Duodenal mucosa (tissue), 2 donors: ENCODE measurements around the gene LTF.
"Not testable (repeated sequence)": the region's sequence is repeated elsewhere in the genome, so short reads cannot be mapped to it uniquely, and the experiment has no call there.

Experiments
- H3K27ac ChIP-seq: one replicate; pipeline ENCODE4 v1.7.0; 2013; ENCODE audit warnings: low read depth, low read length
- H3K27me3 ChIP-seq, 2 donors: one replicate each; pipeline ENCODE4 v1.7.0; 2013; ENCODE audit warnings: low read length in 2 of 2, control low read depth in 1 of 2; ENCODE audit not compliant: insufficient read depth in 2 of 2, control insufficient read depth in 1 of 2
- H3K36me3 ChIP-seq, 2 donors: one replicate each; pipeline ENCODE4 v1.7.0; 2013; ENCODE audit warnings: low read length in 2 of 2, control low read depth in 1 of 2; ENCODE audit not compliant: insufficient read depth in 2 of 2, control insufficient read depth in 1 of 2
- H3K4me1 ChIP-seq, 2 donors: one replicate each; pipeline ENCODE4 v1.7.0; 2013; ENCODE audit warnings: low read length in 2 of 2, control low read depth in 1 of 2; ENCODE audit not compliant: insufficient read depth in 2 of 2, control insufficient read depth in 1 of 2
- H3K4me3 ChIP-seq, 2 donors: one replicate each; pipeline ENCODE4 v1.7.0; 2013; ENCODE audit warnings: low read length in 2 of 2, low read depth in 1 of 2
- H3K9ac ChIP-seq, 2 donors: one replicate each; pipeline ENCODE4 v1.7.0; 2013; ENCODE audit warnings: low read length in 2 of 2, low read depth in 1 of 2
- H3K9me3 ChIP-seq, 2 donors: one replicate each; pipeline ENCODE4 v1.7.0; 2013; ENCODE audit warnings: low read length in 2 of 2, control low read depth in 1 of 2; ENCODE audit not compliant: control insufficient read depth in 1 of 2

Gene LTF

GRCh38 chr3:46427916-46428833 is 36.5 kb downstream of the LTF start:
- H3K9ac ChIP-seq: no peak overlapping the region
- no peaks in the 10 kb centered on the region for H3K27me3 ChIP-seq
- no peaks in the 10 kb centered on the region for H3K9me3 ChIP-seq
- no peaks in the 10 kb centered on the region for H3K36me3 ChIP-seq
- H3K4me3 ChIP-seq: no peak overlapping the region
- peaks cover 4% of the 10 kb centered on the region in 2 donors for H3K4me1 ChIP-seq
- H3K27ac ChIP-seq: no peak overlapping the region

- H3K4me3 ChIP-seq, H3K27me3 ChIP-seq, H3K36me3 ChIP-seq, H3K9me3 ChIP-seq, H3K4me1 ChIP-seq, H3K27ac ChIP-seq, H3K9ac ChIP-seq: not testable (repeated sequence)
Measured at GRCh38 chr3:46427404-46427803, 37.3 kb downstream of the LTF start.

- not testable (repeated sequence) for H3K9ac ChIP-seq, H3K36me3 ChIP-seq, H3K27ac ChIP-seq, H3K4me1 ChIP-seq, H3K9me3 ChIP-seq, H3K27me3 ChIP-seq, H3K4me3 ChIP-seq
Measured at GRCh38 chr3:46426476-46426875, 38.2 kb downstream of the LTF start.

GRCh38 chr3:46423588-46423987 is 41.1 kb downstream of the LTF start:
- peaks cover under 1 to 2% of the 10 kb centered on the region in 2 donors for H3K4me1 ChIP-seq
- H3K9ac ChIP-seq: no peak overlapping the region
- no peak overlapping the region for H3K27ac ChIP-seq
- no peaks in the 10 kb centered on the region for H3K9me3 ChIP-seq
- H3K4me3 ChIP-seq: no peak overlapping the region
- H3K36me3 ChIP-seq: no peaks in the 10 kb centered on the region
- H3K27me3 ChIP-seq: no peaks in the 10 kb centered on the region

GRCh38 chr3:46422617-46423016 is 42.1 kb downstream of the LTF start:
- no peak overlapping the region for H3K9ac ChIP-seq

GRCh38 chr3:46420931-46421330 is 43.8 kb downstream of the LTF start:
- peaks cover 9 to 10% of the 10 kb centered on the region in 2 donors for H3K4me1 ChIP-seq
- H3K36me3 ChIP-seq: no peaks in the 10 kb centered on the region

More at GRCh38 chr3:46422617-46423016, 42.1 kb downstream of the LTF start:
- no peaks in the 10 kb centered on the region for H3K36me3 ChIP-seq
- H3K4me3 ChIP-seq: no peak overlapping the region
- H3K27me3 ChIP-seq: no peaks in the 10 kb centered on the region
- no peaks in the 10 kb centered on the region for H3K4me1 ChIP-seq
- H3K27ac ChIP-seq: no peak overlapping the region
- H3K9me3 ChIP-seq: no peaks in the 10 kb centered on the region

GRCh38 chr3:46419816-46420215 is 44.9 kb downstream of the LTF start:
- Histone ChIP-seq H3K9me3 (no peaks in the 10 kb centered on the region), H3K27me3 (no peaks in the 10 kb centered on the region), H3K27ac (no peak overlapping the region), H3K4me1 (peaks cover 11 to 12% of the 10 kb centered on the region in 2 donors), H3K9ac (no peak overlapping the region), H3K4me3 (no peak overlapping the region), H3K36me3 (no peaks in the 10 kb centered on the region)

More at GRCh38 chr3:46420931-46421330, 43.8 kb downstream of the LTF start:
- H3K9me3 ChIP-seq: no peaks in the 10 kb centered on the region
- no peaks in the 10 kb centered on the region for H3K27me3 ChIP-seq
- H3K4me3 ChIP-seq: no peak overlapping the region
- no peak overlapping the region for H3K27ac ChIP-seq
- no peak overlapping the region for H3K9ac ChIP-seq

- Histone ChIP-seq H3K36me3 (no peaks in the 10 kb centered on the region), H3K4me1 (peaks cover 11 to 12% of the 10 kb centered on the region in 2 donors), H3K9ac (no peak overlapping the region), H3K9me3 (no peaks in the 10 kb centered on the region), H3K27me3 (no peaks in the 10 kb centered on the region), H3K4me3 (no peak overlapping the region), H3K27ac (no peak overlapping the region)
Measured at GRCh38 chr3:46417841-46418611, 46.7 kb downstream of the LTF start.

- no peak overlapping the region for H3K4me3 ChIP-seq
- H3K27me3 ChIP-seq: no peaks in the 10 kb centered on the region
- no peaks in the 10 kb centered on the region for H3K36me3 ChIP-seq
- no peak overlapping the region for H3K27ac ChIP-seq
- H3K9me3 ChIP-seq: no peaks in the 10 kb centered on the region
- no peak overlapping the region for H3K9ac ChIP-seq
- peaks cover 11 to 12% of the 10 kb centered on the region in 2 donors for H3K4me1 ChIP-seq
Measured at GRCh38 chr3:46416811-46417510, 47.7 kb downstream of the LTF start.
